HEK293 (cell line): ENCODE measurements around the gene DHRS4.
"Not testable (repeated sequence)": the region's sequence is repeated elsewhere in the genome, so short reads cannot be mapped to it uniquely, and the experiment has no call there.

Experiments
- CTCF ChIA-PET: fragments of 350-600 bp; formaldehyde crosslinking; extraction: SDS; loops from one replicate; lab custom pipeline; 2021; ENCODE audit warnings: antibody characterized with exemption; lab: Yijun Ruan, JAX
- POLR2A ChIA-PET: fragments of 300-600 bp; formaldehyde crosslinking; extraction: SDS; loops from one replicate; lab custom pipeline; 2020; ENCODE audit warnings: antibody characterized with exemption, inconsistent platforms; lab: Yijun Ruan, JAX
- H3K27ac ChIP-seq: fragments of 200-500 bp; sonication (Bioruptor generic); 2 replicates; pipeline ENCODE4 v1.5.1; 2014; ENCODE audit warnings: low read depth, low read length, control low read depth, inconsistent platforms; ENCODE audit errors: extremely low read depth
- H3K36me3 ChIP-seq, 2 experiments: fragments of 200-500 bp in 1 of 2; sonication (Bioruptor generic) in 1 of 2; 1 replicate in 1 of 2; 2 replicates in 1 of 2; pipeline ENCODE4 v1.5.1; 2014 to 2017; ENCODE audit warnings: inconsistent platforms in 2 of 2, low read length in 2 of 2; ENCODE audit not compliant: control insufficient read depth in 2 of 2, insufficient read depth in 1 of 2
- H3K4me1 ChIP-seq: fragments of 200-500 bp; sonication (Bioruptor generic); 2 replicates; pipeline ENCODE4 v1.5.1; 2014; ENCODE audit warnings: mild to moderate bottlenecking, low read length, inconsistent platforms; ENCODE audit not compliant: control insufficient read depth, insufficient read depth
- H3K4me3 ChIP-seq: 2 replicates; pipeline ENCODE4 v1.5.1; 2011; ENCODE audit warnings: low read depth, mild to moderate bottlenecking, control low read depth, low read length, moderate library complexity
- H3K9me3 ChIP-seq: fragments of 200-500 bp; sonication (Bioruptor generic); 2 replicates; pipeline ENCODE4 v1.5.1; 2014; ENCODE audit warnings: low read depth, low read length, inconsistent platforms; ENCODE audit not compliant: control insufficient read depth, insufficient read depth
- ZBTB17 ChIP-seq: fragments of 450-650 bp; formaldehyde crosslinking; IDR thresholded peaks from 2 replicates; pipeline ENCODE4 v1.5.1; 2016; ENCODE audit warnings: missing biosample characterization, missing genetic modification characterization
- ZNF138 ChIP-seq: fragments of 450-650 bp; formaldehyde crosslinking; IDR thresholded peaks from 2 replicates; pipeline ENCODE4 v1.5.1; 2016; ENCODE audit warnings: missing biosample characterization, missing genetic modification characterization, borderline replicate concordance

Gene DHRS4

DNA sequence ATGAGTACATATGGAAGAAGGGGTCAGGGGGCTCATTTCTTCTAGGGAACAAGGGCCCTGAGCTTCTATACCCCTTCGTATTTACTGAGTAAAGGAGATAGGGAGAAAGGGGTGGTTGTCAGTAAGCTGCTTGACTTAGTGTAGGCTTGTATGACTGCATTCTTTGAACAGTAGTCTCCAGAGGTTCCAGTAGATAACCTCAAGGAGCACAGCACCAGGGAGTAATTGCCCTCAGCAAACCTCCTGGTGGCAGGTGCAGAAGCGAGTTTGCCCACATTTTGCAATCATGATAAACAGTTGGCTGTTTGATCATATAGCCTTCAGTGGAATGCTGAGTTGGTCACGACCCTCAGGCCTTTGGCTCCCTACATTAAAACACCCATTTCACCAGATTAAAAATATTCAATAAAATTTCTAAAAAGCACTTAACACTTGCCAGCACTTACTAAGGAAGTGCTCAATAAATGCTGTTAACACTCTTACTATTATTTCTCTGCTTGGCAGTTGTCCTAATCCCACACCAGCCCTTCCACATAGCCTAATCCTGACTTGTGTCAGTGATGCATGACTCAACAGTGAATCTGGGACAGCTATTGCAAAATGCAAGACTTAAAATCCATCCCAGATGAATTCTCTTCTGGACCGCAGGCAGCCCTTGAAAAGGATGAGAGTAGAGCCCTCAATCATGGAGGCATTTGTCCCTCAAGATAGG, 31.5 kb downstream of the DHRS4 start:
- Histone ChIP-seq H3K36me3 (no peaks in the 10 kb centered on the region), H3K9me3 (no peaks in the 10 kb centered on the region), H3K4me3 (no peak overlapping the region), H3K4me1 (no peaks in the 10 kb centered on the region), H3K27ac (no peak overlapping the region)
- ChIA-PET POLR2A (no interaction called here), CTCF (no interaction called here)
- TF ChIP-seq ZNF138 (tag by site-specific recombination), result no peak
- TF ChIP-seq ZBTB17 (tag by site-specific recombination), result peak; percentile 58

DNA sequence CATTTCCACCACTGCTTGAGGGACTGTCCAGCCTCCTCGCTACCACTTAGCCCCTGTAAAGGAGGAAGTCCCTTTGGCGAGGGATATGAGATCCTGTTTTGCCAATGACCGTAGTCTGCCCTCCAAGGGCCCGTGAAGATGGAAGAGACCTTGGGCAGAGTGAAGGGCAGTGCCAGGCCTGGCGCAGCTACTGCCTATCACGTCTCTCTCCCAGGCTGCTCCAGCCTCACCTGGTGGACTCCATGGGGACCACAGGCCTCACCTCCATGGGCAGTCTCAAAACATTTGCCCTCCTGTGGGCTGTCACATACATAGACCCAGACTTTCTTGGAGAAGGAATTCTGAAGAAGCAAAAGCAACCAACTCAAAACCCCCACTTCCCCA, 34.6 kb downstream of the DHRS4 start:
- ChIA-PET CTCF (interaction anchor here (1.4 kb wide), 1 partner anchor 70 kb away, joined by 3 read pairs; no protein-coding TSS in a partner anchor), POLR2A (interaction anchor here (0.6 kb wide), 1 partner anchor 116 kb away, joined by 3 read pairs; no protein-coding TSS in a partner anchor)
- not testable (repeated sequence) for H3K36me3 ChIP-seq, H3K9me3 ChIP-seq, H3K4me3 ChIP-seq, H3K27ac ChIP-seq, H3K4me1 ChIP-seq

DNA sequence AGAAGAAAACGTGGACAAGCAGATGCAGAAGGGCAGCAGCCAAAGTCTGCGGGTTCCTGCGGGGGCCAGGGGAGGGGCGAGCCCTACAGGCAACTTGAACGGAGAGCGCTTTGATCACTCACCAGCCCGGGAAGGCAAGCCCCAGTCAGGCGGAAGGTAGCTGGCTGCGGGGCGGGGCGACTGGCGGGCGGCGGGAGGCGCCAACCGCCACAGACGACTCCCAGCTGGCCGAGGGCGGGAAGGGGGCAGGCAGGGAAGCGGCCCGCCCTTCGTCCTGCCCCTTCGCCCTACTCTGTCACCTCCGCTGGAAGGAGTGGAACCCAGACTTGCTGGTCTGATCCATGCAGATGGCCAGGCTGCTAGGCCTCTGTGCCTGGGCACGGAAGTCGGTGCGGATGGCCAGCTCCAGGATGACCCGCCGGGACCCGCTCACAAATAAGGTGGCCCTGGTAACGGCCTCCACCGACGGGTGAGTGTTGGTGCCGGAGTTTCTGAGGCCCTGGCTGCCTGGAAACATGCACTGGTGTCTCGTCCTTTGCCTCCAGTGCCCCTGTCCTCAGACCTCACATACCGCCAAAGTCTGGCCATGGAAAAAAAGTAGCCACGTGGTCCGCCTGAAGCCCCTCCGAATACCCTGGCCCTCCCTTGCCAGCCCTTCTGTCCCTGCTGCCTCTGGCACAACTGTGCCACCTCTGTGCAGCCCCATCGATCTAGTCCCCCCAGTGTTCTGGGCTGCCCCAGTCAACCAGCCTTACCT, 35.2 kb downstream of the DHRS4 start, which contains the start of gene DHRS4L2:
Gene DHRS4L2 (plus strand): TSS at position 323 of the 757 bp plus-strand sequence. CDS start 19 bp downstream, at position 342.
- peak within 1 kb of the TSS; percentile 21; the same call in 1 of the 2 replicates for H3K4me3 ChIP-seq
- POLR2A ChIA-PET, result interaction anchor here (0.6 kb wide), 1 partner anchor 116 kb away, joined by 3 read pairs; no protein-coding TSS in a partner anchor
- CTCF ChIA-PET, result interaction anchor here (1.4 kb wide), 1 partner anchor 69 kb away, joined by 3 read pairs; no protein-coding TSS in a partner anchor
- H3K36me3 ChIP-seq, H3K9me3 ChIP-seq, H3K4me1 ChIP-seq, H3K27ac ChIP-seq: not testable (repeated sequence)

DNA sequence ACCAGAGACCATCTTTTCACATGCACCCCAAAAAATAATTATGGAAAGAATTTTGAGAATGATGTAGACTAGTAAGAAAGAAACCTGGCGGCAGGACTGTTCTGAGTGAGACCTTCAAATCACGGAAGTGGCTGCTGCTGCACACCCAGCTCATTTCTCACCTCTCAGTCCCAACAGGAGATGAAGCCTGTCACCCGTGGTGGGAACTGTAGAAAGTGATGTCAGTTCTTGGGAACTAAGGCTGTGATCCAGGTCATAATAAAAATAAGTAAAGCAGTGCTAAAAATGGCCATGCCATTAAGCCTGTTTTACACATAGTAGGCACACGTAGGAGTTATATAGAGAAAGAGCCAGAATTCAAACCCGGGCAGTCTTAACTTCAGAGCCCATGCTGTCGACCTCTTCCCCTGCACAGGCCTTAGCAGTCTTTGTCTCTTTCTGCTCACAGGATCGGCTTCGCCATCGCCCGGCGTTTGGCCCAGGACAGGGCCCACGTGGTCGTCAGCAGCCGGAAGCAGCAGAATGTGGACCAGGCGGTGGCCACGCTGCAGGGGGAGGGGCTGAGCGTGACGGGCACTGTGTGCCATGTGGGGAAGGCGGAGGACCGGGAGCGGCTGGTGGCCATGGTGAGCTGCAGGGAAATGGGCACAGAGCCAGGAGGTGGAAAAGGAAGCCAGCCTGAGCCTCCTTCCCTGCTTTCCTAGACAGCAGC, 36.3 kb downstream of the DHRS4 start:
- H3K9me3 ChIP-seq, H3K4me3 ChIP-seq, H3K36me3 ChIP-seq, H3K4me1 ChIP-seq, CTCF ChIA-PET, POLR2A ChIA-PET, H3K27ac ChIP-seq: not testable (repeated sequence)

DNA sequence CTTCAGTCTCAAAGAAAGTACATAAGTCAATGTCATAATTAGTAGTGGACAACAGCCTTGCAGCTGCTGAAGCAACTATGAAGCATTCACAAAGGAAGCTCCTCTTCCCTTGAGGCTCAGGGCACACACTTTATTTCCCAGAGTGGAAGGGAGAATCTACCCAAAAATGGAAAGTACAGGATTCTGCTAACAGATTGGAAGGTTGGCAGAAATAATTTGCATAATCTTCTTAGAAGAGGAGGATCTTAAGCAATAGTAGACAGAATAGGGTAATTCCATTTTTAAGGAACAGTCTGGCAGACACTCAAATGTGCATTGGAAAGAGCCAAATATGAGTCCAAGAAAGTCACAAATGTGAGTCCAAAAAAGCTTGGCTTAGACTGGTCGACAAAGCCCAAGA, 37.4 kb downstream of the DHRS4 start:
- H3K4me3 ChIP-seq, CTCF ChIA-PET, H3K36me3 ChIP-seq, POLR2A ChIA-PET, H3K9me3 ChIP-seq, H3K27ac ChIP-seq, H3K4me1 ChIP-seq: not testable (repeated sequence)

DNA sequence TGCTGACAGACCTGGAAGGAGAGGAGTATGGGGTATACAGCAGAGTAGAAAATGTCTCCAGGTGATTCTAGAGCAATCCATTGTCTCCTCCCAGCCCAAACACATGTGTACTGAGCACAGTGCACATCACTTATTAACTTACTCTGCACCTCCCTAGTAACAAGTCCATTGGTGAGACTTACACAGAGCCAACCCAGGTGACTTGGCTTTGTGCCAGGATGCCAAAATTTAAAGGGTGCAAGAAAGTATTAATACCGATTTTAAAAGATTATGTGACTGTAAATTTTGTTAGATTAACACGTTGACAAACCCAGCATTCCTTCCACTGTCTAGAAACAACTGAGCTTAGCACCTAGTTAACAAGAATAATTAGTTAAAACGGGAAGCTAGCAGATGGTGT, 39.5 kb downstream of the DHRS4 start:
- CTCF ChIA-PET, H3K27ac ChIP-seq, H3K9me3 ChIP-seq, H3K4me1 ChIP-seq, POLR2A ChIA-PET, H3K36me3 ChIP-seq, H3K4me3 ChIP-seq: not testable (repeated sequence)

DNA sequence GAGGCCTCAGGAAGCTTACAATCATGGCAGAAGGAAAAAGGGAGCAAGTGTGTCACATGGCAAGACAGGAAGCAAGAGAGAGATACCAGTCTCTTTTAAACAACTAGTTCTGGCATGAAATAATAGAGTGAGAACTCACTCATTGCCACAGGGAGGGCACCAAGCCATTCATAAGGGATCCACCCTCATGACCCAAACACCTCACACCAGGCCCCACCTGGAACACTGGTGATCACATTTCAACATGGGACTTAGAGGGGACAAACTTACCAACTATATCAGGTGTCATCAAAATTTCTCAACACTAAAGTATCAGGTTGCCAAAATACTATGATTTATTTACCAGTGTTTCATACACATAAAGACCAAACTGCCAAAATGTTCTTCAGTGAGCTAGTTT, 42.4 kb downstream of the DHRS4 start:
- H3K4me1 ChIP-seq, POLR2A ChIA-PET, H3K4me3 ChIP-seq, CTCF ChIA-PET, H3K36me3 ChIP-seq, H3K27ac ChIP-seq, H3K9me3 ChIP-seq: not testable (repeated sequence)

DNA sequence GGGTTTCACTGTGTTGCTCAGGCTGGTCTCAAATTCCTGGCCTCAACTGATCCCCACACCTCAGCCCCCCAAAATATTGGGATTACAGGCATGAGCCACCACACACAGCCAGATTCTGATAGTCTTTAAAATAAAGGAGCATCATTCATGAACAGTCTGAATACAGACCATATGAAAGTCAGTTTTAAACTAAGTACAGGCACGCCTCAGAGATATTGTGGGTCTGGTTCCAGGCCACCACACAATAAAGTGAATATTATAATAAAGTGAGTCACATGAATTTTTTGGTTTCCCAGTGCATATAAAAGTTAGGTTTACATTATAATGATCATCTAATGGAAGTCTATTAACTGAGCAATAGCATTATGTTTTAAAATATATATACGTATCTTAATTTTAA, 43.3 kb downstream of the DHRS4 start:
- H3K4me3 ChIP-seq, H3K4me1 ChIP-seq, H3K9me3 ChIP-seq, CTCF ChIA-PET, POLR2A ChIA-PET, H3K27ac ChIP-seq, H3K36me3 ChIP-seq: not testable (repeated sequence)

DNA sequence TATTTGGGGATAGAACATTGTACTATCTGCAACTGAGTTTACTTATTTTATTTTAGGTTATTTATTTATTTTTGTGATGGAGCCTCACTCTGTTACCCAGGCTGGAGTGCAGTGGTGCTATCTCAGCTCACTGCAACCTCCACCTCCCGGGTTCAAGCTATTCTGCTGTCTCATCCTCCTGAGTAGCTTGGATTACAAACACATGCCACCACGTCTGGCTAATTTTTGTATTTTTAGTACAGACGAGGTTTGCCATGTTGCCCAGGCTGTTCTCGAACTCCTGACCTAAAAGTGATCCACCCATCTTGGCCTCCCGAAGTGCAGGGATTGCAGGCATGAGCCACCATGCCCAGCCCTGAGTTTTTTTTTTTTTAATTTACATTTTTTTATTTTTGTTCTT, 46.1 kb downstream of the DHRS4 start:
- H3K27ac ChIP-seq, POLR2A ChIA-PET, H3K4me1 ChIP-seq, H3K36me3 ChIP-seq, H3K9me3 ChIP-seq, CTCF ChIA-PET, H3K4me3 ChIP-seq: not testable (repeated sequence)

DNA sequence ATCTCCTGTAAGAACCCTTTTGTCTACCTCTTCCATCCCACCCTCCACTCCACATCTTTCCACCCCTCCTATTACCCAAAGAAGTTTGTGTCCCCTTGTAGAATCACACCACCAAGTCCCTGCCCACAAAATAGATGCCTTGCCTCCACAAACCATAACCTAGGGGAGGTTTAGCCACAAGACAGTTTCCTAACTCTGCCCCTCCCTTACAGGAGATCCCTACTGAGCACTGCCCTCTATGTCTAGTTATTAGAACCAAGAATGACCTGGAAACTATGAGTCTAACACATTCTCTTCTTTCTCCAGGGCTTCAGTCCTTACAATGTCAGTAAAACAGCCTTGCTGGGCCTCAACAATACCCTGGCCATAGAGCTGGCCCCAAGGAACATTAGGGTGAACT, 47.5 kb downstream of the DHRS4 start:
- H3K27ac ChIP-seq, H3K9me3 ChIP-seq, H3K4me3 ChIP-seq, CTCF ChIA-PET, H3K4me1 ChIP-seq, H3K36me3 ChIP-seq, POLR2A ChIA-PET: not testable (repeated sequence)
